ENCODE measurements around the gene OGFR.

Gene OGFR

DNA sequence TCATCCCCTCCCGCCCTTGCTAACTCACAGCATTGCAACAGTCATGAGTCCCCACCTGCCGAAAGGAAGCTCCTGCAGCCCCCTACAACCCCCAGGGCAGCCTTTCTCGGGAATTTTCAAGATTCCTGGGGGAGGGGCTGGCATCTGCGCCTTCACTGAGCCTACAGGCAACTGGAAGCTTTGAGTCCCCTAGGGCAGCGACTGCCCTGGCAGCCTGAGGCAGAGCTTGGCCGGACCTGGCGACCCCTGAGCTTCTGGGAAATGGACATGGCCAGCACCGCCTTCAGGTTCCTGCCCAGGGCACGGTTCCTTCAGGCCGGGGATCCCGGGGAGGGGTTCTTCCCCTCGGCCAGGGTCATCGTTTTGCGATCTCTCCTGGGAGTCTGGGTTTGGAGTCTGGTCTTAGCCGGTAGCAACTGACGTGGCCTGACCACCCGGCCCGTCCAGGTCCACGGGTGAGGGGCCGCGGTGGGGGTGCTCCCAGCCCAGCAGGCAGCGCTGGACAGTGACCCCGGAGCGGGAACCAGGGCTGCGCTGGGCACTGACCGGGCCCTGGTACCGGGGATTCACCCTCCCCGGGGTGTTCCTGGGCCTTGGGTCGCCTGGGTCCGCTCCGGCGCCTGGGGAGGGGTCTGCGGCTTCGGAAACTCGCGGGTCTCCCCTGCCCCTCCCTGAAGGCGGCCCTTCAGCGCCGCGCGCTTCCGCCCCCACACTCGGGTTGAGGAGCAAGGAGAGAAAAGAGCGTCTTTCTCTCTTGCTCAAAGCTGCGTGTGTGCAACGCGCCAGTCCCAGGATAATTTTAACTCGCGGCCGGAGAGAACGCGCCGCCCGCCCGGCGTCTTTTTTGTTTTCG is 11.6 kb downstream of the OGFR start:
- no peak for DNase-seq

DNA sequence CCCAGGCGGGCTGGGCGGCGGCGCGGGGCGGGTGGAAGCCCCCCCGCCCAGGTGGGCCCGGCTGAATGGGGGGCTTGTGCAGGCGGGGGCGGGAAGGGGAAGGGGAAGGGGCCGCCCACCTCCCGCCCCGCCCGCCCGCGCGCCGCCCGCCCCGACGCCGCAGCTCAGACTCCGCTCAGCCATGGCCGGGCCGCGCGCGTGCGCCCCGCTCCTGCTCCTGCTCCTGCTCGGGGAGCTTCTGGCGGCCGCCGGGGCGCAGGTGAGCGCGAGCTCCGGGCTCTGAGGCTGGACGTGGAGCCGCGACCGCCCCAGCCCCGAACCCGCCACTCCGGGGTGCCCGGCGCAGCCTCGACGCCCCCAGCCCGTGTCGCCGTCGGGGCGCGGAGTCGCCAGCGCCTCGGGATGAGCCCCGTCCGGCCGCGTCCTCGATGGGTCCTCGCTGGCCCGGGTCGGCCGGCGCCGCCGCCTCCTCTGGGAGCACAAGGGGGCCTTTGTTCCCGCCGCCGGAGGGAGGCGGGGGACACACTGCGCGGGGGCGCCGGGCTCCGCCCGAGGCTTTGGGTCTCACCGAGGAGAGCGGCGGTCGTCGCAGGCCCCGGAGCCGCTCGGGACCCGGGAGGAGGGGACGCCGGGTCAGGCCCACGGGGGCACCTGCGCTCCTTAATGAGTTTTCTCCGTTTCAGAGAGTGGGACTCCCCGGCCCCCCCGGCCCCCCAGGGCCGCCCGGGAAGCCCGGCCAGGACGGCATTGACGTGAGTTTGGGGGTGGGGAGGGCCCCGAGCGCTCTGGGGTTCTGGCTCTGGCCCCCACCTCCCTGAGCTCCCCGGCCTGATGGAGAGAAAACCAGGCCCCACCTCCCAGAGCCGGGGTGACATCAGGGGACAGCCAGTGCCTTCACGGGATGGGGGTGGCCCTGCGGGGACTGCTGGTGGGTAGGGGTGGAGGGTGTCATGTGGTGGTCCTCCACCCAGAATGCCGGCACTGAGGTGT is 12.5 kb downstream of the OGFR start, which contains the start of gene COL9A3:
COL9A3 (plus strand) TSS at position 167 of the 990 bp plus-strand sequence; CDS start at position 182, 15 bp downstream.
- no peak for DNase-seq

DNA sequence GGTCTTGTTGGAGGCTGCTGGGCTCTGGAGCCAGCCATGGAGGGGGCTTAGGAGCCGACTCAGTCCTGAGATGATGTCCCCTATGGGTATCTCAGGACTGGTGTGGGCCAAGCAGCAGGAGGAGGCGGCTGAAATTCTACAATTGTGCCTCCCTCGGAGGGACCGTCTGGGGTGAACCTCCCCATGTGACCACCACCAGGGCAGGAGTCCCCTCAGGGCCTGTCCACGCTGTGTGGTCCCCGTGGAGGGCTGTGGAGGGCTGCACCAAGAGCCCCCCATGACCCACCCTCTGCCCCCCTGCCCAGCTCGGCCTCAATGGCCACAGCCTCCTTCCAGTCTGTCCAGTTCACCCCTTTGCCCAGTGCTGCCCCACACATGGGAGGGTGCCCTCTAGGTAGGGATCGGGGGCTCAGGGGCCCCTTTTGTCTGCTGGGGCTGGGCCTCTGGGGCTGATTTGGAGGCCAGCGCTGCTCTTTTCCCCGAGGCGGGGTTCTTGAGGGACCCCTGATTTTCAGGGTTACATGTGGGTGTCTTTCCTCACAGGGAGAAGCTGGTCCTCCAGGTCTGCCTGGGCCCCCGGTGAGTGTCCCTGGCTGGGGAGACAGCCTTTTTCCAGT is 13.4 kb downstream of the OGFR start:
- no peak for DNase-seq

DNA sequence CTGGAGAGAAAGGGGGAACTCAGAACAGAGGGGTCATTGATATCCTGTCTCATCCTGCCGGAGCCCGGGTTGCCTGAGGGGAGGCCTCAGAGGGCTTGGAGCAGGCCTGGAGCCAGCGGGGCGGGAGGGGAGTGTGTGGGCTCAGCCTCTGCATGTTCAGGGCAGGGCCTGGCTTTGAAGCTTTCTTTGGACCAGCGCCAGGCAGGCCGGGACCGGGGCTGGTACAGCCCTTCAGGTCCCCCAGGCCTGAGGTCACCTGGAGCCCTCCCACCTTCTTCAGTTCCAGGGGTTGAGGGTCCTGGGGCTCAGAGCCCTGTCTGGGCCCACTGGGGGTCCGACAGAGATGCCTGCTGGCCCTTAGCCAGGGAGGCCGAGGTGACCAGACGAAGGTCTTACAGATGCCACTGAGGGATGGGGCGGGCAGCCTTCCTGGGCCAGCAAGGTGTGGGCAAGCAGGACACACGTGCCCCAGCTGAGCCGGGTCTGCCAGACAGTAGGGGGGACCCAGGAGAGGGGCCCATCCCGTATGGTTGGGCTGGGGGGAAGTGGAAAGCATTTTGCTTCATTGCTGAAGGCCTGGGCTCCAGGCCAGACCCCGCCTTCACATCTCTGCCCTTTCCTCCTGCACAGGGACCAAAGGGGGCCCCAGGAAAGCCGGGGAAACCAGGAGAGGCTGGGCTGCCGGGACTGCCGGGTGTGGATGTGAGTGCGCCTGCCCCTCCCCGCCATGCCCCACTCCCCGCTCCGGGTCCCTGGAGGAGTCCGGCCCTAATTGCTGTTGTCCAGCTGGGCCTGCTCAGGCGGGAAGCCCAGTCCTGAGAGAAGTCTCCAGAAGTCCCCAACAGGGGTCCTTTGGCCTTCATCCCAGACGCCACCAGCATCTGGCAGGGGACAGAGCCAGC is 14.2 kb downstream of the OGFR start:
- DNase-seq = no peak

DNA sequence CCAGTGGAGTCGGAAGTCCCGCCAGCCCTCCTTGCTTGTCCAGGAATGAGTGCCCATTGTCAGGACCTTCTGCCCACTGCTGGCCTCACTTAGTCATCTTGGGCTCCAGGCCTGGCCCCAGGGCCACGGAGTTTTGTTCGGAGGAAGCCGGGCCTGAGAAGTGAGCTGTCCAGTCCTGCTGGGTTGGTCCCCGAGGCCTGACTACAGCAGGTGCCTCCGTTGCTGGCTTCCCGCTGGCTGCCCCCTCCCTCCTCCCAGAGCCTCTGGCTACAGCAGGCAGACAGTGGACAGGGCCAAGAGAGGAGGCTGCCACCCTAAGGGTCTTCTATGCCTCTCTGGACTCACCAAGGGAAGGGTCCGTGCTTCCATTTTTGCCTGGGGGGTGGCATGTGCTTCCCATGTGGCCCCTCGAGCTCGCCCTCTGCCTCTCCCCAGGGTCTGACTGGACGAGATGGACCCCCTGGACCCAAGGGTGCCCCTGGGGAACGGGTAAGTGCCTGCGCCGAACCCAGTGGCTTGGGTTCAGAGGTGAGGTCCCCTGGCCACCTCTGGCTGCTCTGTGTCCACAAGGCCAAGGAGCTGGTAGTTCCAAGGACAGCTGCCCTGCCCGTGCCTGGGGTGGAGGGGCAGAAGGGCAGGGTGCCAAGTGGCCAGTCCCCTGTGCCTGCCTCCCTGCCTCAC is 15.0 kb downstream of the OGFR start:
- DNase-seq = no peak

DNA sequence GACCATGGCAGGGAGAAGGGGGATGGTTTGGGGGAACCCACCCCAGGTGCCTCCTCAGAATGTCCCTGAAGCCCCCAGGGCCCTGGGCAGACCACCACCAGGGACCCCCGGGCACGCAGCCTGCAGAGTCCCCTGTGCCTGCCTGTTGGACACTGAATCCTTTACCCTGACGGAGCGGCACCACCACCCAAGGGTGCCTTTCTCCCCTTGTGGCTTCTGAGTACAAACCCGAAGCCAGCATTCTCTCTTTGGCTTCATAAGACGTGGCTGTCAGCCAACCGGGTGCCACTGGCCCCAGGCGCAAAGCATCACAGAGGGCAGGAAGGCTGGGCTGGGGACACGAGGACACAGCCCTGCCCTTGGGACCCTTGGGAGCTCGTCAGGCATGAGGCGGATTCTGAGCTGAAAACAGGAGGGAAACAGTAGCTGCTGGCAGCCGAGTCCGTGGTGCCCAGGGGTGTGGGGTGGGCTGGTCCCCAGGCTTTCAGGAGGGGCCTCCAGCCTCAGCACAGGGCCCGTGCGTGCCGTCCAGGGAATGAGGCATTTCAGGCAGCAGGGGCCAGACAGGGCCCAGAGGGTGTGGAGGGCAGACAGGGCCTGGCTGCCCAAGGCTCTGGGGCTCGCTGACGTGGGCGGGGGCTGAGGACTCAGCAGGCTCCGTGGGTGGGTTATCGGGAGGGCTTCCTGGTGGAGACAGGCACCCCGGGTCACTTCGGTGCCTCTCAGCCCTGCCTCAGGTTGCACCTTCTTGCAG is 15.8 kb downstream of the OGFR start:
- no peak for DNase-seq

DNA sequence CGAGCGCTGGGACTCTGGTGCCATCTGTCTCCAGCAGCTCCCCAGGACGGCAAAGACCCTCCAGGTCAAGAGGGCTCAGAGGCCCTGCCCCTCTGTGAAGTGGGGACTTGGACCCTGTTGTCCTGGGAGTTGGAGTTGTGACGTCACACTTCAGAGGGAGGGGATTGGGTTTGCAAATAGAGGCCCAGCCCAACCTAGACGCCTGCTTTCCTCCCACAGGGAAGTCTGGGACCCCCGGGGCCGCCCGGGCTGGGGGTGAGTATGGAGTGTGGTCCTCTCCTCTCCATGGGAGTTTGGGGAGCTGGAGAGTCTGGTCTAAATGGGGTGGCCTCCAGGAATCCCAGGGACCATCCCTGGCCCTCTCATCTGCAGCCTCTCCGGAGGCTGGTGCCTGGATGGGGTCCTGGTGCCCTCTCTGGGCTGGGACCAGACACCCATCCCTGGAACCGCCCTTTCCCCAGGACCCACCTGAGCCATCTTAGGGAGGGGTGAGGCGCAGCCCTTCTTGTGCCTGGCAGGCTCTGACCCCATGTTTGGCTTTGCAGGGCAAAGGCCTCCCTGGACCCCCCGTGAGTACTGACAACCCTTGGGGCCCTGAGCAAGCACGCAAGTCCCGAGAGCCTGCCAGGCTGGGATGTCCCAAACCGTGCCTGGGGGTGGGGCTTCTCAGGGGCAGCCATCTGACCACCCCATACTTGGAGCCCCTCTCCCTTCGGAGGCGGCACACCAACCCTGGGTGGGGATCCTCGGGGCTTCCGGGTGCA is 16.5 kb downstream of the OGFR start:
- DNase-seq = no peak

DNA sequence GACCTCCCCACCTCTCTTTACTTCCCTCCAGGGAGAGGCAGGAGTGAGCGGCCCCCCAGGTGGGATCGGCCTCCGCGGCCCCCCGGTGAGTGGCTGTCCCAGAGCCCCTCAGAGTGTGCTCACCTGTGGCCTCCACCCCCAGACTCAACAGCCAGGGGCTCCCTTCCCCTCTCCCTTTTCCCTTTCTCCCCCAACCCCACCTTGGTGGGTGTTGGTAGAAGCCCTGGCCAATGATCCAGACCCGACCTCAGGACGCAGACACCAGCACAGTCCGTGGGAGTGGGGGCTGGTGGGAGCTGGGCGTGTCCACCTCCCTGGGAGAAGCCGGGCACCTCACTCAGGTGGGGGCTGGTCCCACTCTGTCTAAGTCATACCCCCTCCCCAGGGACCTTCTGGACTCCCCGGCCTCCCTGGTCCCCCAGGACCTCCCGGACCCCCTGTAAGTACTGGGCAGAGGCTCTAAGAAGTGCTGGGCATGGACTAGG is 17.1 kb downstream of the OGFR start:
- DNase-seq = no peak

DNA sequence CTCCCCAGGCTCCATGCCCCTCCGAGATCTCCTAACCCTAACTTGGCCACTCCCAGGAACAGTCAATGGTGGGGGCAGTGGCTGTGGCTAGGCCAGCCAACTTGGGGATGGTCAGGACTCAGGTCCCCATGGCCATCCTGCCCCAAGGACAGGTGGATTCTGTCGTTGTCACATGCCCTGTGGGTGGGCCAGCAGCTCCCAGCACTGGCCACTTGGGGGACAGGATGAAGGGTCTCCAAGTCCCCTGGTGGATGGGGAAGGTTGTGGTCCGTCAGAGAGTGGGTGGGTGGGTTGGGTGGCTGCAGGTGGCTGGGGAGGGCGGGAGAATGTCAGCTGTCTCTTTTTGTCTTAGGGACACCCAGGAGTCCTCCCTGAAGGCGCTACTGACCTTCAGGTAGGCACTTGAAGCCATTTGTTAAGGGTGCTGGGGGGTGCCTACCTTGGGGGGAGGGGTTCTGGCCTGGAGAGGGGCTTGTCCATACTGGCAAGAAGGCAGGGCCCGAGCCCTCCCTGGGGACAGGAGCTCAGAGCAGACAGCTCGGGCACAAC is 17.7 kb downstream of the OGFR start:
- no peak for DNase-seq

DNA sequence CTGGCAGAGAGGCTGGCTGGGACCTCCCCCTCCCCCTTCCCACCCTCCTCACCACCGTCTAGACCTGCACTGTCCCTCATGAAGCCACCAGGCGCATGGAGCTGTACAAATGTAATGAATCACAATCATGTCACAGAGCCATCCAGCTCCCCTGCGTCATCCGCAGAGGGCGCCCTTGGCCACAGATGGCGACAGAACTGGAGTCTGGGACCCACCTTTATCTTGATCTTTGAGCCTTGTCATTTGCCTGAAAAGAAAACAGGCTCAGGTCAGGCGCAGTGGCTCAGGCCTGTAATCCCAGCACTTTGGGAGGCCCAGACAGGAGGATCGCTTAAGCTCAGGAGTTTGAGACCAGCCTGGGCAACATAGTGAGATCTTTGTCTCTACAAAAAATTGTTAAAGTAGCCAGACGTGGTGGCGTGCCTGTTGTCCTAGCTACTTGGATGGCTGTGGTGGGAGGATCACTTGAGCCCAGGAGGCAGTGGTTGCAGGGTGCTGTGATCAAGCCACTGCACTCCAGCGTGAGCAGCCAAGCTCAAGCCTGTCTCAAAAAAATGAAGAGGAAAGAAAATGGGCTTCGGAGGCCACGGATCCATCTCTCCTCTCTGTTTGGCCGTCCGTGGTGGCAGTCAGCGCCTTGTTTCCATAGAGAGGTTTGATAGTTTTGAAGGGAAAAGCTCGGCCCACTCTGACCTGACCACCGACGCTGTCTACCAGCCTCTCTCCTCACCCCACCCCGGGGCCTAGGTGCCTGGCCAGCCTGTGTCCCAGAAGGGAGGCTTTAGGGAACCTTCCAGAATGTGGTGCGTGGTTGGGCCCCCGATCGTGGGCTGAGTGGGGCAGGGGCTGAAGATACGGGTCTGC is 18.4 kb downstream of the OGFR start:
- peak; percentile 66 for DNase-seq

DNA sequence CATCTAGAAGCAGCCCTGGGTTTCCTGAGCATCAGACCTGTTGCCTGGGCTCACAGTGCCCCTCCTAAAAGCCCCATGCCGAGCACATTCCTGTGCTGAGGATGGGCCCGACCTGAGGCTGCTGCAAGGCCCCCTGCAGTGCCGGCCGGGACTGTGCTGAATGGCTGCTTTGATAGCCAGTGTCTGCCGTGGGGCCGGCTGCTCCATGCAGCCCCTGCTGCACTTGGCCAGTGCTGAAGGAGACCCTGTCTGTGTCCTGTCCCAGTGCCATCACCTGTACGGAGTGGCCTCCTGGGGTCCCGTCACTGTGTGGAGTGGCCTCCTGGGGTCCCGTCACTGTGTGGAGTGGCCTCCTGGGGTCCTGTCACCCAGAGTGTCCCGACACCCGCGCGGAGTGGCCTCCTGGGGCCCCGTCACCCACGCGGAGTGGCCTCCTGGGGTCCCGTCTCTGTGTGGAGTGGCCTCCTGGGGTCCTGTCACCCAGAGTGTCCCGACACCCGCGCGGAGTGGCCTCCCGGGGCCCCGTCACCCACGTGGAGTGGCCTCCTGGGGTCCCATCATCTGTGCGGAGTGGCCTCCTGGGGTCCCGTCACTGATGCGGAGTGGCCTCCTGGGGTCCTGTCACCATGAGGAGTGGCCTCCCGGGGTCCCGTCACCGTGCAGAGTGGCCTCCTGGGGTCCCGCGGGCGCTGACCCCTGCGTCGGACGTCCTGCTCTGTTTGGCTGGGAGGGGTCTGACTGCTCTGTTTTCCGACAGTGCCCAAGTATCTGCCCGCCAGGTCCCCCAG is 19.2 kb downstream of the OGFR start:
- no peak for DNase-seq

DNA sequence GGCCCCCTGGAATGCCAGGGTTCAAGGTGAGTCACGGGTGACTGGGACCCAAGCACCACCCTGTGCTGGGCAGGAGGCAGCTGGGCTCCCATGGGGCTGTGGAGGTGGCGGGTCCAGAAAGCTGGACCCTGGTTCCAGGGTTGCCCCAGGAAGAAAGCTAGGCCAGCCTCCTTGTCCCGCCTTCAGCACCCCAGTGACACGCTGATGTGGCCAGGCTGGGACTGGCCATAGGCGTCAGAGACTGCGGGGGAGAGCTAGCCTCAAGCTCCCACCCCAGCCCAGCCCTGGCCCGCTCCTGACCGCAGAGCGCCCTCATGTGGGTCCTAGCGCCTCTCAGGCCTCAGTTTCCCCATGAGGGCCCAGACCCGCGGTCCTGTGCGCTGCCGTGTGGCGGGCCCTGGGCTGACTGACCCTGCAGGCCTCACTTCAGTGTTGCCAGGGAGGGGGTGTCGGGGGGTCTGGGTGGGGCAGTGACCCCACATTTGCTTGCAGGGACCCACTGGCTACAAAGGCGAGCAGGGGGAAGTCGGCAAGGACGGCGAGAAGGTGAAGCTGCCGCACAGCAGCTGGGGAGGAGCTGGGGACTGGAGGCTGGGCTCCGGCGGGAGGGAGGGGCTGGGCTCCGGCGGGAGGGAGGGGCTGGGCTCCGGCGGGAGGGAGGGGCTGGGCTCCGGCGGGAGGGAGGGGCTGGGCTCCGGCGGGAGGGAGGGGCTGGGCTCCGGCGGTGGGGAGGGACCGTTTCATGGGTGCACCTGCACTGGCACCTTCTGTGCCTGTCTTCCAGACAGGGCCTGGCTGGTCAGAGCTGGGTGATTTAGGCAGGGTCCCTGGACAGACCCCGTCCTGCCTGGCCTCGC is 20.1 kb downstream of the OGFR start:
- peak; percentile 34 for DNase-seq

DNA sequence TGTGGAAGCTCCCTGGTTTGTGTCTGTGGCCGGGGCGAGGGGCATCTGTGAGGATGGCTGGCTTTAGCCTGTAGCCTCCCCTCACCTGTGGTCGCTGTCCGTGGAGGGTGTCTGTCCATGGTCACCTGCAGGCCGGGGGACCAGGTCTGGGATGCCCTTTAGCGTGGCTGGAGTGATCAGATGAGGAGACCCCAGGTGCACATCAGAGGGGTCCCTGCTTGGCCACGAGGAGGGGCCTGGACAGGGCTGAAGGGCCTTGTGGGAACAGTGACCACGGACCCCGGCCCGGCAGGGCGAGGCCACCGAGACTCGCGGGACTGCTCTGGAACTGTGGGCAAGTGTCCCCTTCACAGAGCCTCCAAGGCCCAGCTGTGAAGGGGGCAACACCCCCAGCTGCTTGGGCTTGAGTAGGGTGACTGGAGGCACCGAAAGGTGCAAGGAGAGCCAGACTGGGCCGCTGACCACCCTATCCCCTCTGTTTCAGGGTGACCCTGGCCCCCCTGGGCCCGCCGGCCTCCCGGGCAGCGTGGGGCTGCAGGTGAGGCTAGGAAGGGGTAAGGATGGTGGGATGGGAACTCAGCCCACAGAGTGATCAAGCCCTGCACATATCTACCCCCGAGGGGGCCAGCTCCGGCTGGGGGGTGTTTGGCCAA is 20.8 kb downstream of the OGFR start:
- DNase-seq = no peak

DNA sequence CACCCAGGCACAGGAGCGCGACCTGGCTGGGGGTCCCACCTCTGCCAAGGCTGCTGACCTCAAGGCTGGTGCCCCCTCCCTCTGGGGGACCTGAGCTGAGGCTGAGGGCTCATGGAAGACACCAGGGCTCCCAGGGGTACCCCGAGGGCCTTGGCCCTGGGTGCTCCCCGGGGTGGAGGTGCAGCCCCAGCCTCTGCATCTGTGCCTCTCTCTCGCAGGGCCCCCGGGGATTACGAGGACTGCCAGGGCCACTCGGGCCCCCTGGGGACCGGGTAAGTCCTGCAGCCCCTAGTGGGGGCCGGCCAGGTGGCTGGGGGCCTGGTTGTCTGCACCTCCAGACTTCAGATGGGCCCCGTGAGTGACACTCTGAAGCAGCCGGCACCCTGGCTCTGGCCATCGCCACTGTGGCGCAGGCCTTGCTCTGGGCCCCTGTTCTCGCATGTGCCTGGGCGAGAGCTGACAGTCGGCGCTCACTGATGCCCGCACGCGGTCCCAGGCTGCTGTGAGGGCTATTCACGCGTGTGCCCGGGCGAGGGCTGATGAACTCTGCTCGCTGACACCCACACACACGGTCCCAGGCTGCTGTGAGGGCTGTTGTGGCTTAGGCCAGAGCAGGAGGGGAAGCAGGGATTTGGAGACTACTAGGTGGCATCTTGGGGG is 21.5 kb downstream of the OGFR start:
- DNase-seq = peak; percentile 29

DNA sequence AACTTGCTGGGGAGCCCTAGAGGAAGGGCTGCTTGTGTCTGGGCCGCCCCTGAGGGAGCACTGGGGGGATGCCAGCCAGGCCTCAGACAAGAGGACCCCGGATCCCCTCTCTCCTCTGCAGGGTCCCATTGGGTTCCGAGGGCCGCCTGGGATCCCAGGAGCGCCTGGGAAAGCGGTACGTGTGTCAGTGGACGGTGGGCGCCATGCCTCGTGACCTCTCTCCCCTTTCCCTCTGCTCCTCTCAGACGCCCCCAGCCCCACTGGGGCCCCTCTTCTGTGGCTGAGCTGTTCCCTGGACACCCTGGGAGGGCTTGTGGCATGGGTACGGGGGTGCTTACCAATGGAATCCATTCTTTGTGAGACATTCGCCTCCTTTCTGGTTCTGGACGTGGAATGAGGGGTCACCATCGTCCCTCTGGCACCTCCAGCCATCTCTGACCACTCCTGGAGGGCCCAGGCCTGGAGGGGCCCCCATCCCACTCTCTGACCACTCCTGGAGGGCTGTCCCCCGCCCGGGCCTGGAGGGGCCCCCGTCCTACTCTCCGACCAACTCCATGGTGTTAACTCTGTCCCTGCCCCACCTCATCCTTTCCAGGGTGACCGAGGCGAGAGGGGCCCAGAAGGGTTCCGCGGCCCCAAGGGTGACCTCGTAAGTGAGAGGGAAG is 22.1 kb downstream of the OGFR start:
- DNase-seq = no peak
